Measurements from ENCODE around the gene CLDN8. TPM values are rescaled to one million over a fixed set of nuclear protein-coding genes. Genes with fewer than 3 reads are reported as not detected.

CLDN8 gene
- polyA plus RNA-seq, 1 of the 3 experiments (the other 2 are of a cell fraction), result not detected

GRCh38 chr21:30245061-30245460, 29.2 kb upstream of the CLDN8 start (continued):
- no peak for TF ChIP-seq RFX5 (IDR thresholded peaks at IDR 0.05; ENCODE audit: low read length)
- no peak for TF ChIP-seq SIN3A (IDR thresholded peaks at IDR 0.05; ENCODE audit: borderline replicate concordance, low read depth, low read length)

- H3K79me2 ChIP-seq (ENCODE audit: insufficient read depth), result no peaks in the 10 kb centered on the region
- H3K4me3 ChIP-seq (ENCODE audit: low read depth in 2 of 2, low read length in 1 of 2), result no peak overlapping the region
- no peaks in the 10 kb centered on the region for H3K9me3 ChIP-seq
- no peak overlapping the region for H3K27ac ChIP-seq (ENCODE audit: low read depth in 2 of 2, low read length in 1 of 2)
- no peak overlapping the region for H3K9ac ChIP-seq
- no peak for DNase-seq
- CTCF ChIA-PET, result no interaction called here
- no peak overlapping the region for H2AFZ ChIP-seq (ENCODE audit: low read depth)
- H3K9me2 ChIP-seq, result no peaks in the 10 kb centered on the region
- peaks cover 8% of the 10 kb centered on the region; the same call in 1 of the 2 replicates for H3K27me3 ChIP-seq (ENCODE audit: insufficient read depth)
- no peak overlapping the region for H3K4me2 ChIP-seq
- H4K20me1 ChIP-seq (ENCODE audit: insufficient read depth), result no peaks in the 10 kb centered on the region
- POLR2A ChIA-PET, result no interaction called here
- no peak for TF ChIP-seq MXI1 (IDR thresholded peaks at IDR 0.05; ENCODE audit: low read depth, low read length)
- H3K36me3 ChIP-seq (replicated peaks in 1 of 2; ENCODE audit: control insufficient read depth in 1 of 2, insufficient read depth in 2 of 2, low read length in 1 of 2), result no peaks in the 10 kb centered on the region
- no peaks in the 10 kb centered on the region for H3K4me1 ChIP-seq (ENCODE audit: control insufficient read depth in 1 of 2, insufficient read depth in 2 of 2, low read depth in 1 of 2, low read length in 1 of 2)
- no peaks in the 10 kb centered on the region for H3F3A ChIP-seq (replicated peaks; ENCODE audit: insufficient read depth)
Observed at GRCh38 chr21:30243691-30244090, 27.8 kb upstream of the CLDN8 start.

GRCh38 chr21:30240661-30241060, 24.8 kb upstream of the CLDN8 start:
- no peaks in the 10 kb centered on the region for H3F3A ChIP-seq (replicated peaks; ENCODE audit: insufficient read depth)
- DNase-seq, result no peak
- no peak overlapping the region for H2AFZ ChIP-seq (ENCODE audit: low read depth)
- no peaks in the 10 kb centered on the region for H3K9me3 ChIP-seq
- no peak overlapping the region for H3K4me3 ChIP-seq (ENCODE audit: low read depth in 2 of 2, low read length in 1 of 2)
- WGBS (ENCODE audit: low lambda C conversion rate), result 4% methylated on average over 3 of the region's 3 CpGs
- CTCF ChIA-PET, result no interaction called here
- H3K79me2 ChIP-seq (ENCODE audit: insufficient read depth), result no peaks in the 10 kb centered on the region
- no peak overlapping the region for H3K27ac ChIP-seq (ENCODE audit: low read depth in 2 of 2, low read length in 1 of 2)
- no peaks in the 10 kb centered on the region for H3K9me2 ChIP-seq
- POLR2A ChIA-PET, result no interaction called here
- peaks cover 8% of the 10 kb centered on the region; the same call in 1 of the 2 replicates for H3K27me3 ChIP-seq (ENCODE audit: insufficient read depth)
- no peak overlapping the region for H3K4me2 ChIP-seq
- H3K4me1 ChIP-seq (ENCODE audit: control insufficient read depth in 1 of 2, insufficient read depth in 2 of 2, low read depth in 1 of 2, low read length in 1 of 2), result no peaks in the 10 kb centered on the region
- no peaks in the 10 kb centered on the region for H4K20me1 ChIP-seq (ENCODE audit: insufficient read depth)
- H3K36me3 ChIP-seq (replicated peaks in 1 of 2; ENCODE audit: control insufficient read depth in 1 of 2, insufficient read depth in 2 of 2, low read length in 1 of 2), result no peaks in the 10 kb centered on the region
- no peak overlapping the region for H3K9ac ChIP-seq
- TF ChIP-seq EP300 (IDR thresholded peaks at IDR 0.05; ENCODE audit: borderline replicate concordance in 1 of 2, low read depth in 1 of 2, low read length in 1 of 2) (no peak), PBX3 (IDR thresholded peaks at IDR 0.05) (no peak), TAF1 (IDR thresholded peaks at IDR 0.05; ENCODE audit: borderline replicate concordance, low read depth, low read length) (no peak), JUND (IDR thresholded peaks at IDR 0.05) (no peak), NRF1 (IDR thresholded peaks at IDR 0.05; ENCODE audit: low read depth, low read length) (no peak), MXI1 (IDR thresholded peaks at IDR 0.05; ENCODE audit: low read depth, low read length) (no peak), TEAD4 (IDR thresholded peaks at IDR 0.05; ENCODE audit: borderline replicate concordance, insufficient read depth) (no peak), SMC3 (IDR thresholded peaks at IDR 0.05; ENCODE audit: low read depth, low read length) (no peak), ZBTB33 (IDR thresholded peaks at IDR 0.05; ENCODE audit: borderline replicate concordance, low read depth) (no peak), YY1 (IDR thresholded peaks at IDR 0.05; ENCODE audit: low read depth) (no peak), EZH2phosphoT487 (IDR thresholded peaks at IDR 0.05; ENCODE audit: borderline replicate concordance, low read depth) (no peak), SIN3A (IDR thresholded peaks at IDR 0.05; ENCODE audit: borderline replicate concordance, low read depth, low read length) (no peak), MAX (IDR thresholded peaks at IDR 0.05; ENCODE audit: low read depth) (no peak), CHD2 (IDR thresholded peaks at IDR 0.05; ENCODE audit: low read length, partially characterized antibody) (no peak), CTCF (IDR thresholded peaks at IDR 0.05) (no peak), RXRA (IDR thresholded peaks at IDR 0.05; ENCODE audit: borderline replicate concordance, low read depth) (no peak)

Data from SK-N-SH (cell line).